K562 (cell line): ENCODE measurements around the gene CEP78. TPM values are rescaled to one million over a fixed set of nuclear protein-coding genes. Genes with fewer than 3 reads are reported as not detected.

ENCODE experiments used
- ATAC-seq: fragments of 200-7000 bp; cut with Tn5 transposase; 3 replicates; pipeline ENCODE4 v1.9.1; 2020; ENCODE audit warnings: moderate library complexity
- BruUV-seq: library from RNA; stranded (reverse); fragments of 400-500 nt; replicated peaks from 2 replicates; lab custom pipeline; 2021; lab: Mats Ljungman, UMichigan
- CTCF ChIA-PET: fragments of 300-600 bp; formaldehyde crosslinking; extraction: SDS; loops from one replicate; lab custom pipeline; 2021; ENCODE audit warnings: low intra/inter-chr PET ratio; lab: Yijun Ruan, JAX
- POLR2A ChIA-PET: fragments of 300-600, 350-650 bp; sonication (Branson Sonifier 250); formaldehyde crosslinking; extraction: SDS; loops from one replicate; lab custom pipeline; 2021; ENCODE audit warnings: antibody characterized with exemption, inconsistent platforms; lab: Yijun Ruan, JAX
- DNase-seq, 4 experiments: peaks; one replicate each; pipeline versions ENCODE4 v3.0.0 to v3.0.0-alpha.2; 2011 to 2018; ENCODE audit warnings: low spot score in 3 of 4, mixed read lengths in 3 of 4; ENCODE audit errors: extremely low read depth in 1 of 4
- FAIRE-seq: peaks from 2 replicates; lab custom pipeline; 2011; peaks lifted over from hg19 to GRCh38; lab: Jason Lieb, UNC
- H2AFZ ChIP-seq: 2 replicates; pipeline ENCODE4 v1.6.0; 2011; ENCODE audit warnings: low read depth, low read length, control low read depth, inconsistent platforms
- H3K27ac ChIP-seq: fragments of 200-600 bp; 3 replicates; pipeline ENCODE4 v1.8.0; 2011; ENCODE audit warnings: low read depth, mild to moderate bottlenecking, control low read depth, inconsistent platforms, low read length, moderate library complexity, mixed read lengths; ENCODE audit errors: extremely low read depth
- H3K27me3 ChIP-seq, 2 experiments: fragments of 300-600 bp in 1 of 2; 2 replicates in 1 of 2; 3 replicates in 1 of 2; pipeline versions ENCODE4 v1.6.0 to v1.8.0; 2011; ENCODE audit warnings: inconsistent platforms in 2 of 2, low read length in 2 of 2, mild to moderate bottlenecking in 1 of 2, mixed read lengths in 1 of 2, moderate library complexity in 1 of 2; ENCODE audit not compliant: control insufficient read depth in 2 of 2, insufficient read depth in 2 of 2
- H3K36me3 ChIP-seq: fragments of 300-600 bp; 3 replicates; pipeline ENCODE4 v1.8.0; 2011; ENCODE audit warnings: mild to moderate bottlenecking, low read length, inconsistent platforms; ENCODE audit not compliant: control insufficient read depth, insufficient read depth
- H3K4me1 ChIP-seq, 2 experiments: fragments of 200-600 bp in 1 of 2; replicated peaks in 1 of 2; 2 replicates in 1 of 2; 3 replicates in 1 of 2; pipeline versions ENCODE4 v1.5.1 to v1.8.0; 2011; ENCODE audit warnings: inconsistent platforms in 2 of 2, low read length in 2 of 2, mild to moderate bottlenecking in 1 of 2, mixed read lengths in 1 of 2, moderate library complexity in 1 of 2; ENCODE audit not compliant: control insufficient read depth in 2 of 2, insufficient read depth in 2 of 2
- H3K4me2 ChIP-seq: 2 replicates; pipeline ENCODE4 v1.6.1; 2011; ENCODE audit warnings: low read length, control low read depth, inconsistent platforms, mixed read lengths; ENCODE audit not compliant: insufficient read depth
- H3K4me3 ChIP-seq: fragments of 200-600 bp; sonication (generic), shearing (Covaris generic); 2 replicates; pipeline ENCODE4 v1.5.1; 2016; ENCODE audit warnings: control low read depth, inconsistent platforms
- H3K79me2 ChIP-seq: fragments of 200-600 bp; 3 replicates; pipeline ENCODE4 v1.8.0; 2011; ENCODE audit warnings: low read length, inconsistent platforms; ENCODE audit not compliant: control insufficient read depth, insufficient read depth
- H3K9ac ChIP-seq, 2 experiments: 2 replicates each; pipeline versions ENCODE4 v1.6.0 to v1.6.1; 2011; ENCODE audit warnings: low read depth in 2 of 2, low read length in 2 of 2, control low read depth in 1 of 2, inconsistent platforms in 1 of 2, mild to moderate bottlenecking in 1 of 2, mixed read lengths in 1 of 2; ENCODE audit not compliant: insufficient read depth in 1 of 2
- H3K9me1 ChIP-seq: one replicate; pipeline ENCODE4 v1.6.0; 2011; ENCODE audit warnings: inconsistent platforms, mild to moderate bottlenecking, low read length, moderate library complexity; ENCODE audit not compliant: control insufficient read depth, insufficient read depth
- H3K9me3 ChIP-seq: replicated peaks from 2 replicates; pipeline ENCODE4 v1.5.1; 2011; ENCODE audit warnings: low read depth, low read length, inconsistent platforms; ENCODE audit not compliant: control insufficient read depth, insufficient read depth
- H4K20me1 ChIP-seq: replicated peaks from 2 replicates; pipeline ENCODE4 v1.6.1; 2011; ENCODE audit warnings: low read length, inconsistent platforms, mixed read lengths; ENCODE audit not compliant: control insufficient read depth, insufficient read depth
- ASH1L ChIP-seq: fragments of 450-650 bp; IDR thresholded peaks from 2 replicates; pipeline ENCODE4 v1.6.1; 2018; ENCODE audit warnings: borderline replicate concordance, mild to moderate bottlenecking, low read depth; ENCODE audit not compliant: partially characterized antibody
- BRF1 ChIP-seq: IDR thresholded peaks from 3 replicates; pipeline ENCODE4 v1.6.1; 2011; ENCODE audit warnings: borderline replicate concordance, mild to moderate bottlenecking; ENCODE audit not compliant: insufficient read length; ENCODE audit errors: extremely low read depth
- CCAR2 ChIP-seq: fragments of 200-400 bp; formaldehyde crosslinking; IDR thresholded peaks from 2 replicates; pipeline ENCODE4 v1.6.1; 2017; ENCODE audit warnings: mild to moderate bottlenecking, low read depth, low read length
- CHD1 ChIP-seq: fragments of 200-600 bp; sonication (generic); IDR thresholded peaks from one replicate; pipeline ENCODE4 v1.6.1; 2012; ENCODE audit warnings: mild to moderate bottlenecking, moderate library complexity, low read length, inconsistent platforms
- CUX1 ChIP-seq: fragments of 200-800 bp; sonication (Bioruptor generic); IDR thresholded peaks from 2 replicates; pipeline ENCODE4 v1.6.1; 2016; ENCODE audit warnings: missing genetic modification characterization, missing compliant biosample characterization
- HDAC8 ChIP-seq: fragments of 450-650 bp; IDR thresholded peaks from 2 replicates; pipeline ENCODE4 v1.6.1; 2016; ENCODE audit warnings: mild to moderate bottlenecking, missing genetic modification characterization, moderate library complexity, missing compliant biosample characterization
- RBBP5 ChIP-seq: fragments of 200-600 bp; sonication (generic); IDR thresholded peaks from 2 replicates; pipeline ENCODE4 v1.6.1; 2012; ENCODE audit warnings: borderline replicate concordance, mild to moderate bottlenecking, low read length, control low read depth, inconsistent platforms; ENCODE audit not compliant: insufficient read depth, poor library complexity, severe bottlenecking
- WGBS: fragments of 100-300 bp; shearing (Covaris generic); methylation state at CpG from one replicate; pipeline ENCODE4 v1.1.6; 2016; ENCODE audit warnings: low coverage, mixed read lengths; ENCODE audit not compliant: insufficient coverage; ENCODE audit errors: missing lambda C conversion rate; 5-methylcytosine and 5-hydroxymethylcytosine counted together
- in situ Hi-C: fragments of 300-500 bp; cut with MboI; formaldehyde crosslinking; loops from 4 replicates; pipeline ENCODE4 v1.15.0; 2018; ENCODE audit warnings: inconsistent platforms, mixed read lengths
- intact Hi-C: fragments of 100-400 bp; cut with micrococcal nuclease; formaldehyde crosslinking; loops from 2 replicates; pipeline ENCODE4 v1.14.2; 2022
- polyA plus RNA-seq, 8 experiments: library from polyadenylated mRNA; depleted of rRNA in 4 of 8; stranded (reverse) in 5 of 8; unstranded in 3 of 8; fragments of >200 nt; fragmentation: Nextera tagmentation in 2 of 8; fragmentation: Illumina TruSeq in 1 of 8; extraction: Ambion mirVana in 2 of 8; extraction: Trizol in 1 of 8; gene quantifications; 2 replicates each; pipeline versions ENCODE4 v1.2.1 to v1.2.3, GENCODE V29; 2011 to 2014; ENCODE audit warnings: inconsistent platforms in 1 of 8, missing spikeins in 1 of 8
- total RNA-seq, 7 experiments: library from RNA; depleted of rRNA in 6 of 7; stranded (reverse); fragments of >200 nt in 6 of 7; fragmentation: Illumina TruSeq in 2 of 7; extraction: Trizol in 2 of 7; gene quantifications; 2 replicates each; pipeline versions ENCODE4 v1.2.1 to v1.2.3, GENCODE V29; 2011 to 2021; ENCODE audit warnings: low replicate concordance in 1 of 7
- TF ChIP-seq, protein P1 (sequence below): conservative IDR thresholded peaks from 2 replicates; pipeline ENCODE4 v1.6.1; 2011; ENCODE audit warnings: low read depth, mild to moderate bottlenecking, low read length; ENCODE audit not compliant: control insufficient read depth
- TF ChIP-seq, protein P2 (sequence below): sonication (generic); formaldehyde crosslinking; IDR thresholded peaks from 2 replicates; pipeline ENCODE4 v1.8.0; 2022; ENCODE audit warnings: missing genetic modification reagents, mild to moderate bottlenecking, borderline replicate concordance
- TF ChIP-seq, protein P3 (sequence below): sonication (generic); formaldehyde crosslinking; IDR thresholded peaks from 2 replicates; pipeline ENCODE4 v1.8.0; 2022; ENCODE audit warnings: mild to moderate bottlenecking, missing genetic modification reagents

The CEP78 gene
- total and polyA plus RNA-seq, 9 of the 15 experiments (the other 6 are each of a cell fraction or from before 2014, with no cell fraction given), result 3.5 to 26.0 (median 21.5) TPM

GRCh38 chr9:78289474-78289873 is 53.6 kb downstream of the CEP78 start:
- DNase-seq (no peak), ATAC-seq (no peak), FAIRE-seq (no peak)
- Histone ChIP-seq H3K4me3 (no peak overlapping the region), H3K4me2 (no peak overlapping the region), H3K9me3 (no peaks in the 10 kb centered on the region), H3K4me1 (no peaks in the 10 kb centered on the region), H4K20me1 (no peaks in the 10 kb centered on the region), H3K36me3 (no peaks in the 10 kb centered on the region), H2AFZ (no peak overlapping the region), H3K27ac (no peak overlapping the region), H3K79me2 (no peaks in the 10 kb centered on the region), H3K9ac (no peak overlapping the region), H3K27me3 (peaks cover 0 to 2% of the 10 kb centered on the region in 2 experiments; a peak in 1 of 5 replicates), H3K9me1 (no peaks in the 10 kb centered on the region)
- BruUV-seq, result no TSS peak
- TF ChIP-seq RBBP5 (no peak), CHD1 (no peak), ASH1L (no peak), HDAC8 (no peak), CCAR2 (no peak), BRF1 (no peak), CUX1 (CRISPR knock-in tag) (no peak)
- TF ChIP-seq, protein P1, sequence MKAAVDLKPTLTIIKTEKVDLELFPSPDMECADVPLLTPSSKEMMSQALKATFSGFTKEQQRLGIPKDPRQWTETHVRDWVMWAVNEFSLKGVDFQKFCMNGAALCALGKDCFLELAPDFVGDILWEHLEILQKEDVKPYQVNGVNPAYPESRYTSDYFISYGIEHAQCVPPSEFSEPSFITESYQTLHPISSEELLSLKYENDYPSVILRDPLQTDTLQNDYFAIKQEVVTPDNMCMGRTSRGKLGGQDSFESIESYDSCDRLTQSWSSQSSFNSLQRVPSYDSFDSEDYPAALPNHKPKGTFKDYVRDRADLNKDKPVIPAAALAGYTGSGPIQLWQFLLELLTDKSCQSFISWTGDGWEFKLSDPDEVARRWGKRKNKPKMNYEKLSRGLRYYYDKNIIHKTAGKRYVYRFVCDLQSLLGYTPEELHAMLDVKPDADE, result no peak
- TF ChIP-seq, protein P2, sequence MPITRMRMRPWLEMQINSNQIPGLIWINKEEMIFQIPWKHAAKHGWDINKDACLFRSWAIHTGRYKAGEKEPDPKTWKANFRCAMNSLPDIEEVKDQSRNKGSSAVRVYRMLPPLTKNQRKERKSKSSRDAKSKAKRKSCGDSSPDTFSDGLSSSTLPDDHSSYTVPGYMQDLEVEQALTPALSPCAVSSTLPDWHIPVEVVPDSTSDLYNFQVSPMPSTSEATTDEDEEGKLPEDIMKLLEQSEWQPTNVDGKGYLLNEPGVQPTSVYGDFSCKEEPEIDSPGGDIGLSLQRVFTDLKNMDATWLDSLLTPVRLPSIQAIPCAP (CRISPR knock-in tag), result no peak
- TF ChIP-seq, protein P3, sequence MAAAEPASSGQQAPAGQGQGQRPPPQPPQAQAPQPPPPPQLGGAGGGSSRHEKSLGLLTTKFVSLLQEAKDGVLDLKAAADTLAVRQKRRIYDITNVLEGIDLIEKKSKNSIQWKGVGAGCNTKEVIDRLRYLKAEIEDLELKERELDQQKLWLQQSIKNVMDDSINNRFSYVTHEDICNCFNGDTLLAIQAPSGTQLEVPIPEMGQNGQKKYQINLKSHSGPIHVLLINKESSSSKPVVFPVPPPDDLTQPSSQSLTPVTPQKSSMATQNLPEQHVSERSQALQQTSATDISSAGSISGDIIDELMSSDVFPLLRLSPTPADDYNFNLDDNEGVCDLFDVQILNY (CRISPR knock-in tag), result no peak
- intact Hi-C loops, result no loop called here
- CTCF ChIA-PET, result no interaction called here
- in situ Hi-C loops, result no loop called here
- POLR2A ChIA-PET, result no interaction called here
- WGBS, result 11% methylated on average over 1 of the region's 1 CpG
